GM21576 (cell line): ENCODE data around the gene DGLUCY.
"Not testable (repeated sequence)": the region's sequence is repeated elsewhere in the genome, so short reads cannot be mapped to it uniquely, and the experiment has no call there.

Source experiments
- ATAC-seq: cut with Tn5 transposase; IDR thresholded peaks from one replicate; pipeline ENCODE4 v1.9.1; 2021; ENCODE audit warnings: mild to moderate bottlenecking, moderate library complexity; ENCODE audit not compliant: unreplicated experiment

DGLUCY gene

GRCh38 chr14:91167380-91167770 is 53.5 kb downstream of the DGLUCY start:
- no peak for ATAC-seq

GRCh38 chr14:91169951-91170350 is 56.1 kb downstream of the DGLUCY start:
- no peak for ATAC-seq

- no peak for ATAC-seq
These were observed 56.7 kb downstream of the DGLUCY start for GRCh38 chr14:91170504-91171121.

GRCh38 chr14:91171291-91171690 is 57.4 kb downstream of the DGLUCY start:
- ATAC-seq, result no peak

- no peak for ATAC-seq
These were observed 59.4 kb downstream of the DGLUCY start for GRCh38 chr14:91173221-91173670.

- ATAC-seq, result no peak
These were observed 60.0 kb downstream of the DGLUCY start for GRCh38 chr14:91173904-91174303.

GRCh38 chr14:91175291-91176201 is 61.7 kb downstream of the DGLUCY start:
- ATAC-seq, result no peak

GRCh38 chr14:91177073-91178034 is 63.5 kb downstream of the DGLUCY start:
- no peak for ATAC-seq

GRCh38 chr14:91180611-91181010 is 66.7 kb downstream of the DGLUCY start:
- ATAC-seq, result no peak

GRCh38 chr14:91182753-91183152 is 68.9 kb downstream of the DGLUCY start:
- not testable (repeated sequence) for ATAC-seq

GRCh38 chr14:91184559-91184958 is 70.7 kb downstream of the DGLUCY start:
- ATAC-seq, result no peak

- ATAC-seq, result no peak
These were observed 71.8 kb downstream of the DGLUCY start for GRCh38 chr14:91185721-91186120.

- no peak for ATAC-seq
These were observed 72.7 kb downstream of the DGLUCY start for GRCh38 chr14:91186515-91187066.

GRCh38 chr14:91187271-91187670 is 73.4 kb downstream of the DGLUCY start:
- ATAC-seq, result no peak

GRCh38 chr14:91190853-91191252 is 77.0 kb downstream of the DGLUCY start:
- no peak for ATAC-seq

- no peak for ATAC-seq
These were observed 79.2 kb downstream of the DGLUCY start for GRCh38 chr14:91193069-91193468.

GRCh38 chr14:91195881-91196280 is 82.0 kb downstream of the DGLUCY start:
- ATAC-seq, result no peak

GRCh38 chr14:91197631-91198030 is 83.8 kb downstream of the DGLUCY start:
- no peak for ATAC-seq

GRCh38 chr14:91200802-91201201 is 86.9 kb downstream of the DGLUCY start:
- not testable (repeated sequence) for ATAC-seq

GRCh38 chr14:91202234-91202974 is 88.5 kb downstream of the DGLUCY start:
- ATAC-seq, result no peak
